ENCODE data around the gene C2orf76. TPM values are rescaled to one million over a fixed set of nuclear protein-coding genes. Genes with fewer than 3 reads are reported as not detected.

C2orf76 gene
- total and polyA plus RNA-seq, 10 of the 15 experiments (the other 5 are each of a cell fraction or from before 2014, with no cell fraction given): 14.0 to 46.1 (median 25.4) TPM

DNA sequence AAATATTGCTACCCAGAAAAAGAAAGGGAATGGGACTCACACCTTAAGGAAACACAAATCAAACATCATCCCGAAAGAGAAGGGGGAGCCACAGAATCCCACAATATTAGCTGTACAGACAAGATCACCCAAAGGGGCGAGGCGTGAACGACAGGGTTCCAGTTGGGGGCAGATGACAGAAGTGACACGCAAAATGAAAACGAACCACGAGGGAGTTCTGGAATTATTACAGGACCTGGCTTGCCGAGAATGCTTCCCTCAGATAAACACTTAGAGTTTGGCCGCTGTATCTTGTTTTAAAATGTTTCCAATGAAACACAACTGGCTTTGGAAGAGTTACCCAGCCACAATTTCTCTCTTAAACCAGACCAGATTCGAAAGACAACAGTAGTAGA, 60.4 kb downstream of the C2orf76 start:
- H3K79me2 ChIP-seq (ENCODE audit: control insufficient read depth, insufficient read depth, low read length): no peaks in the 10 kb centered on the region
- RAD21 ChIA-PET (ENCODE audit: unreplicated experiment): no interaction called here
- no TSS peak for BruUV-seq (replicated peaks)

More for the DNA sequence above, 60.4 kb downstream of the C2orf76 start:
- TF ChIP-seq, protein P1, sequence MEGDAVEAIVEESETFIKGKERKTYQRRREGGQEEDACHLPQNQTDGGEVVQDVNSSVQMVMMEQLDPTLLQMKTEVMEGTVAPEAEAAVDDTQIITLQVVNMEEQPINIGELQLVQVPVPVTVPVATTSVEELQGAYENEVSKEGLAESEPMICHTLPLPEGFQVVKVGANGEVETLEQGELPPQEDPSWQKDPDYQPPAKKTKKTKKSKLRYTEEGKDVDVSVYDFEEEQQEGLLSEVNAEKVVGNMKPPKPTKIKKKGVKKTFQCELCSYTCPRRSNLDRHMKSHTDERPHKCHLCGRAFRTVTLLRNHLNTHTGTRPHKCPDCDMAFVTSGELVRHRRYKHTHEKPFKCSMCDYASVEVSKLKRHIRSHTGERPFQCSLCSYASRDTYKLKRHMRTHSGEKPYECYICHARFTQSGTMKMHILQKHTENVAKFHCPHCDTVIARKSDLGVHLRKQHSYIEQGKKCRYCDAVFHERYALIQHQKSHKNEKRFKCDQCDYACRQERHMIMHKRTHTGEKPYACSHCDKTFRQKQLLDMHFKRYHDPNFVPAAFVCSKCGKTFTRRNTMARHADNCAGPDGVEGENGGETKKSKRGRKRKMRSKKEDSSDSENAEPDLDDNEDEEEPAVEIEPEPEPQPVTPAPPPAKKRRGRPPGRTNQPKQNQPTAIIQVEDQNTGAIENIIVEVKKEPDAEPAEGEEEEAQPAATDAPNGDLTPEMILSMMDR (IDR thresholded peaks at IDR 0.05 in 2 of 3, conservative IDR thresholded peaks at IDR 0.05 in 1 of 3; ENCODE audit: control insufficient read depth in 2 of 3, extremely low read depth in 1 of 3, insufficient read depth in 1 of 3, low read depth in 3 of 3, low read length in 3 of 3): no peak
- TF ChIP-seq SIN3A (IDR thresholded peaks at IDR 0.05; ENCODE audit: low read depth, low read length) (no peak), IKZF1 (conservative IDR thresholded peaks at IDR 0.05) (no peak), IKZF2 (IDR thresholded peaks at IDR 0.05) (no peak), RCOR1 (conservative IDR thresholded peaks at IDR 0.05; ENCODE audit: low read depth, low read length) (no peak), ZNF207 (IDR thresholded peaks at IDR 0.05; ENCODE audit: borderline replicate concordance) (no peak), RUNX3 (IDR thresholded peaks at IDR 0.05; ENCODE audit: low read length) (no peak), KDM1A (IDR thresholded peaks at IDR 0.05; ENCODE audit: borderline replicate concordance) (no peak), FOS (IDR thresholded peaks at IDR 0.05; ENCODE audit: borderline replicate concordance, extremely low read depth, insufficient read length) (no peak), ATF7 (IDR thresholded peaks at IDR 0.05; ENCODE audit: low read depth) (no peak), CEBPB (IDR thresholded peaks at IDR 0.05; ENCODE audit: borderline replicate concordance in 1 of 2, low read depth in 2 of 2, low read length in 2 of 2) (no peak), MXI1 (IDR thresholded peaks at IDR 0.05; ENCODE audit: low read depth, low read length) (no peak), NFYB (IDR thresholded peaks at IDR 0.05; ENCODE audit: insufficient read depth, low read depth, low read length) (no peak), POLR2A (IDR thresholded peaks at IDR 0.05; ENCODE audit: low read depth, low read length) (no peak), CBX5 (IDR thresholded peaks at IDR 0.05; ENCODE audit: low read depth) (no peak)
- H3K4me3 ChIP-seq: no peak overlapping the region
- ChIA-PET POLR2A (no interaction called here), SMC1A (ENCODE audit: uncharacterized antibody, unreplicated experiment) (no interaction called here), CTCF (no interaction called here)
- no peak for FAIRE-seq
- H3K4me1 ChIP-seq (ENCODE audit: control insufficient read depth, insufficient read depth, low read length): peaks cover 3% of the 10 kb centered on the region
- in situ Hi-C loops (cut with MboI): loop anchor here (5.0 kb wide), 1 partner anchor 424 kb away; no protein-coding TSS in a partner anchor
- 82% methylated on average over 10 of the region's 10 CpGs for whole genome bisulfite sequencing (ENCODE audit: insufficient coverage, insufficient replicate concordance, low lambda C conversion rate, missing lambda C conversion rate)
- no peaks in the 10 kb centered on the region for H3K36me3 ChIP-seq (ENCODE audit: control insufficient read depth in 2 of 2, insufficient read depth in 2 of 2, low read length in 1 of 2)
- no peaks in the 10 kb centered on the region for H4K20me1 ChIP-seq (ENCODE audit: control insufficient read depth, insufficient read depth)
- no peak overlapping the region for H2AFZ ChIP-seq (ENCODE audit: control insufficient read depth, low read depth, low read length)
- no peaks in the 10 kb centered on the region for H3K9me3 ChIP-seq (replicated peaks; ENCODE audit: control insufficient read depth, insufficient read depth, low read length)
- no peaks in the 10 kb centered on the region for H3K27me3 ChIP-seq (replicated peaks in 1 of 2; ENCODE audit: control insufficient read depth in 2 of 2, insufficient read depth in 2 of 2, low read length in 1 of 2)
- no peak overlapping the region for H3K27ac ChIP-seq (ENCODE audit: control insufficient read depth, insufficient read depth)
- H3K4me2 ChIP-seq (ENCODE audit: control insufficient read depth, insufficient read depth): no peak overlapping the region
- no peak for DNase-seq (ENCODE audit: low read depth, low spot score)
- H3K9ac ChIP-seq (ENCODE audit: control insufficient read depth, insufficient read depth, low read length): no peak overlapping the region
- intact Hi-C loops (cut with micrococcal nuclease; ENCODE audit: unreplicated experiment): loop anchor here (5.0 kb wide), 1 partner anchor 279 kb away; no protein-coding TSS in a partner anchor
- no peak for ATAC-seq

Measured in GM12878 (cell line).